Placental epithelial cell (primary cell): ENCODE results near the gene NRARP. TPM values are rescaled to one million over a fixed set of nuclear protein-coding genes. Genes with fewer than 3 reads are reported as not detected.

Source experiments
- total RNA-seq: library from RNA; depleted of rRNA; stranded (reverse); fragments of >200 nt; gene quantifications from 2 replicates; pipeline ENCODE4 v1.2.3, GENCODE V29; 2012

The NRARP gene
- not detected in 2 replicates for total RNA-seq

GRCh38 chr9:137302118-137302448 is at the start of gene NRARP:
NRARP (minus strand) TSS chr9:137302271; CDS start chr9:137301928, 343 bp downstream.

GRCh38 chr9:137277329-137278041 is 24.6 kb downstream of the NRARP start, which contains the start of gene TOR4A:
TOR4A (plus strand) TSS chr9:137277726; CDS start chr9:137278690, 964 bp downstream.

GRCh38 chr9:137254624-137255447 is 47.2 kb downstream of the NRARP start, which contains the start of gene NELFB:
NELFB (plus strand) TSS chr9:137255327.

GRCh38 chr9:137251194-137251461 is 50.9 kb downstream of the NRARP start, which contains the start of gene STPG3:
STPG3 (plus strand) TSS chr9:137251286; CDS start chr9:137251287, 1 bp downstream.

Other genes starting within 250 kb of the NRARP start
- gene ENTPD2, start 248.2 kb downstream of the NRARP start, total RNA-seq = 0.11 TPM in 1 of 2 replicates, not detected in the other
- gene SAPCD2, start 231.7 kb downstream of the NRARP start, total RNA-seq = 2.4 and 5.4 TPM in 2 replicates
- 12.6 and 15.5 TPM in 2 replicates for gene UAP1L1, start 224.8 kb downstream of the NRARP start, total RNA-seq
- 70.3 and 93.4 TPM in 2 replicates for gene MAN1B1, start 215.3 kb downstream of the NRARP start, total RNA-seq
- gene DPP7, start 187.5 kb downstream of the NRARP start, total RNA-seq = 52.1 and 108 TPM in 2 replicates
- gene GRIN1, start 163.1 kb downstream of the NRARP start, total RNA-seq = under 0.01 TPM in 1 of 2 replicates, not detected in the other
- gene LRRC26, start 132.2 kb downstream of the NRARP start, total RNA-seq = not detected in 2 replicates
- gene TMEM210, start 130.2 kb downstream of the NRARP start, total RNA-seq = not detected in 2 replicates
- 28.3 and 48.3 TPM in 2 replicates for gene ANAPC2, start 113.7 kb downstream of the NRARP start, total RNA-seq
- 72.2 and 73.2 TPM in 2 replicates for gene SSNA1, start 113.6 kb downstream of the NRARP start, total RNA-seq
- 8.4 and 12.2 TPM in 2 replicates for gene TPRN, start 101.5 kb downstream of the NRARP start, total RNA-seq
- gene TMEM203, start 96.6 kb downstream of the NRARP start, total RNA-seq = 34.5 and 35.0 TPM in 2 replicates
- 7.3 and 7.9 TPM in 2 replicates for gene NDOR1, start 96.6 kb downstream of the NRARP start, total RNA-seq
- under 0.01 TPM in 1 of 2 replicates, not detected in the other for gene RNF208, start 80.0 kb downstream of the NRARP start, total RNA-seq
- gene CYSRT1, start 77.1 kb downstream of the NRARP start, total RNA-seq = 0.39 and 1.1 TPM in 2 replicates
- gene RNF224, start 74.8 kb downstream of the NRARP start, total RNA-seq = 0.76 and 2.0 TPM in 2 replicates
- gene SLC34A3, start 71.4 kb downstream of the NRARP start, total RNA-seq = 0.11 and 0.39 TPM in 2 replicates
- 76.2 and 226 TPM in 2 replicates for gene TUBB4B, start 61.0 kb downstream of the NRARP start, total RNA-seq
- not detected in 2 replicates for gene STPG3, start 51.0 kb downstream of the NRARP start, total RNA-seq
- gene NELFB, start 46.9 kb downstream of the NRARP start, total RNA-seq = 50.3 and 57.0 TPM in 2 replicates
- 18.1 and 25.5 TPM in 2 replicates for gene TOR4A, start 24.5 kb downstream of the NRARP start, total RNA-seq
- gene EXD3, start 120.9 kb upstream of the NRARP start, total RNA-seq = 3.6 and 10.6 TPM in 2 replicates
- gene NOXA1, start 121.1 kb upstream of the NRARP start, total RNA-seq = 0.39 and 0.43 TPM in 2 replicates
- gene ENTPD8, start 139.1 kb upstream of the NRARP start, total RNA-seq = not detected in 2 replicates
- gene NSMF, start 157.1 kb upstream of the NRARP start, total RNA-seq = 30.2 and 43.8 TPM in 2 replicates
- 2.1 and 4.7 TPM in 2 replicates for gene PNPLA7, start 248.1 kb upstream of the NRARP start, total RNA-seq
- 29.8 and 32.6 TPM in 2 replicates for gene MRPL41, start 249.6 kb upstream of the NRARP start, total RNA-seq